ENCODE results near the gene LRRC18. TPM values are rescaled to one million over a fixed set of nuclear protein-coding genes. Genes with fewer than 3 reads are reported as not detected.

LRRC18 gene
- polyA plus RNA-seq, 1 of the 3 experiments (the other 2 are of a cell fraction) = not detected

DNA sequence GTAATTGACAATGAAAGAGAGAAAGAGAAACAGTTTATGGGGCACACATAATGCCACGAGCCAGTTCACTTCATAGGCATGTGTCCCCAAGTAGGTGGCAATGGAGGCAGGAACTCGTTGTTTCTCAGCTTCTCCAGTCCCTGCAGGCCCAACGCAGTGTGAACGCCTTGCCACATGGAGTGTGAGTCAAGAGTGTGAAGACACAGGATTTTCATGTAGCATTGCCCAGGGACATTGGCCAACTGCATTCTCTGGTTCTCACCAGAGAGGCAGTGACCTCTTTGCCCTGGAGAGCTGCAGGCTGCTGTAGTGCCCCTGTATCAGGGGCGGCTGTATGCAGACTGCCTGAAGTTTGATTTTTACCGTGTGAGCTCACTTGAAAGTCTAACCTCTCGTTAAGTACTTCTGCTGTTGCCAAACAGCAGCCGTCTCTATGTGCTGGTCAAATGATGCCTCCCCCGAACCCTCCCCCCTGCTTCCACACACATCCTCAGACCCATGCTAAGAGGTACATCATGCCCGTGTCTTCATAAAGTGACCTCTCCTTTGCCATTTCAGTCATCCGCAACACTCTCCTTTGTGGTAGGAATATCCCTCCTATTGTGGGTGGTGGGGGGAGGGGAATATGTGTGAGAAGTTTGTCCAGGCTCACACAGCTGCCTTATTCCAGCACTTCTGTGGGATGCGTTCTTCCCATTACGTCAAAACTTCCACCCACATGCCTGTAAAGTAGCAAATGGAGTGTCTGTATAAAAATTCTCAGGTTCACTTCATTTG, 12.7 kb downstream of the LRRC18 start:
- H3K27ac ChIP-seq (ENCODE audit: low read depth in 2 of 2, low read length in 1 of 2) = no peak overlapping the region
- no peaks in the 10 kb centered on the region for H3K9me2 ChIP-seq
- no peaks in the 10 kb centered on the region for H4K20me1 ChIP-seq (ENCODE audit: insufficient read depth)
- no peak overlapping the region for H3K4me2 ChIP-seq
- H3K27me3 ChIP-seq (ENCODE audit: insufficient read depth) = no peaks in the 10 kb centered on the region
- H3K4me3 ChIP-seq (ENCODE audit: low read depth in 2 of 2, low read length in 1 of 2) = no peak overlapping the region
- TF ChIP-seq FOXM1 (IDR thresholded peaks at IDR 0.05; ENCODE audit: low read depth) (no peak), MEF2A (IDR thresholded peaks at IDR 0.05; ENCODE audit: borderline replicate concordance, low read depth) (no peak)
- 49% methylated on average over 12 of the region's 13 CpGs for WGBS (ENCODE audit: low lambda C conversion rate)
- H3K79me2 ChIP-seq (ENCODE audit: insufficient read depth) = no peaks in the 10 kb centered on the region
- CTCF ChIA-PET = interaction anchor here (1.2 to 1.8 kb wide), 2 partner anchors 42 to 563 kb away, joined by 3 to 5 read pairs; no protein-coding TSS in a partner anchor
- no peaks in the 10 kb centered on the region for H3K36me3 ChIP-seq (replicated peaks in 1 of 2; ENCODE audit: control insufficient read depth in 1 of 2, insufficient read depth in 2 of 2, low read length in 1 of 2)
- H3F3A ChIP-seq (replicated peaks; ENCODE audit: insufficient read depth) = no peaks in the 10 kb centered on the region
- no peaks in the 10 kb centered on the region for H3K9me3 ChIP-seq
- no peak for DNase-seq
- H3K9ac ChIP-seq = no peak overlapping the region
- H3K4me1 ChIP-seq (ENCODE audit: control insufficient read depth in 1 of 2, insufficient read depth in 2 of 2, low read depth in 1 of 2, low read length in 1 of 2) = peaks cover 0 to 2% of the 10 kb centered on the region in 2 experiments; a peak in 1 of 4 replicates
- POLR2A ChIA-PET = interaction anchor here (1.4 kb wide), 1 partner anchor 25 kb away, joined by 3 read pairs; no protein-coding TSS in a partner anchor
- H2AFZ ChIP-seq (ENCODE audit: low read depth) = no peak overlapping the region

DNA sequence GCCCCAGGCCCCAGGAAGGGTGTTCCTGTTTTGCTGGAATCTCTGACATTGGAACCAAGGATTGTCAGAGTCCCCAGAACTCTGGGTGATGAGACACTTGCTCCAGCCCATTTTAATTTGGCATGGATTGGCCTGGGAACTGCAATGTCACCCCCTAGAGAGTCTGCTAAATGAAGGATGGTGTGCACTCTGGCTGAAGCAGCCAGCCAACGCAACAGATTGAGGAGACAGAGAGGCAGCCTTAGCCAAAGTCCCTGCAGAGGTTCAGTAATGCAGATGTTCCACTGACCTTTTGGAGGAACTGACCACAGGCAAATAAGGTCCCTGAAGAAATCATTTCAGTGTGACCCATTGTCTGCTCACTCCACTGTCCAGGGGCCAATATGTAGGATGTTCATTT, 13.4 kb downstream of the LRRC18 start:
- no peaks in the 10 kb centered on the region for H3K36me3 ChIP-seq (replicated peaks in 1 of 2; ENCODE audit: control insufficient read depth in 1 of 2, insufficient read depth in 2 of 2, low read length in 1 of 2)
- no peak for DNase-seq
- WGBS (ENCODE audit: low lambda C conversion rate) = 43% methylated on average over 1 of the region's 1 CpG

More for the DNA sequence above, 13.4 kb downstream of the LRRC18 start:
- no peaks in the 10 kb centered on the region for H3F3A ChIP-seq (replicated peaks; ENCODE audit: insufficient read depth)
- no peak overlapping the region for H3K9ac ChIP-seq
- H3K79me2 ChIP-seq (ENCODE audit: insufficient read depth) = no peaks in the 10 kb centered on the region
- no peaks in the 10 kb centered on the region for H3K27me3 ChIP-seq (ENCODE audit: insufficient read depth)
- no peaks in the 10 kb centered on the region for H3K9me3 ChIP-seq
- H3K4me3 ChIP-seq (ENCODE audit: low read depth in 2 of 2, low read length in 1 of 2) = no peak overlapping the region
- H3K27ac ChIP-seq (ENCODE audit: low read depth in 2 of 2, low read length in 1 of 2) = no peak overlapping the region
- ChIA-PET POLR2A (no interaction called here), CTCF (interaction anchor here (1.2 to 1.8 kb wide), 2 partner anchors 41 to 563 kb away, joined by 3 to 5 read pairs; no protein-coding TSS in a partner anchor)
- no peaks in the 10 kb centered on the region for H3K9me2 ChIP-seq
- no peak overlapping the region for H2AFZ ChIP-seq (ENCODE audit: low read depth)
- H3K4me2 ChIP-seq = no peak overlapping the region
- TF ChIP-seq EP300 (IDR thresholded peaks at IDR 0.05; ENCODE audit: borderline replicate concordance in 1 of 2, low read depth in 1 of 2, low read length in 1 of 2) (no peak), RCOR1 (IDR thresholded peaks at IDR 0.05; ENCODE audit: low read length) (no peak), RFX5 (IDR thresholded peaks at IDR 0.05; ENCODE audit: low read length) (no peak), JUND (IDR thresholded peaks at IDR 0.05) (no peak), GABPA (IDR thresholded peaks at IDR 0.05; ENCODE audit: low read depth) (no peak), EZH2phosphoT487 (IDR thresholded peaks at IDR 0.05; ENCODE audit: borderline replicate concordance, low read depth) (no peak), RXRA (IDR thresholded peaks at IDR 0.05; ENCODE audit: borderline replicate concordance, low read depth) (no peak), FOSL2 (IDR thresholded peaks at IDR 0.05; ENCODE audit: borderline replicate concordance, low read depth) (no peak), ELF1 (IDR thresholded peaks at IDR 0.05) (no peak)
- TF ChIP-seq, protein P1, sequence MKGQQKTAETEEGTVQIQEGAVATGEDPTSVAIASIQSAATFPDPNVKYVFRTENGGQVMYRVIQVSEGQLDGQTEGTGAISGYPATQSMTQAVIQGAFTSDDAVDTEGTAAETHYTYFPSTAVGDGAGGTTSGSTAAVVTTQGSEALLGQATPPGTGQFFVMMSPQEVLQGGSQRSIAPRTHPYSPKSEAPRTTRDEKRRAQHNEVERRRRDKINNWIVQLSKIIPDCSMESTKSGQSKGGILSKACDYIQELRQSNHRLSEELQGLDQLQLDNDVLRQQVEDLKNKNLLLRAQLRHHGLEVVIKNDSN (IDR thresholded peaks at IDR 0.05; ENCODE audit: borderline replicate concordance, low read depth) = no peak
- TF ChIP-seq, protein P2, sequence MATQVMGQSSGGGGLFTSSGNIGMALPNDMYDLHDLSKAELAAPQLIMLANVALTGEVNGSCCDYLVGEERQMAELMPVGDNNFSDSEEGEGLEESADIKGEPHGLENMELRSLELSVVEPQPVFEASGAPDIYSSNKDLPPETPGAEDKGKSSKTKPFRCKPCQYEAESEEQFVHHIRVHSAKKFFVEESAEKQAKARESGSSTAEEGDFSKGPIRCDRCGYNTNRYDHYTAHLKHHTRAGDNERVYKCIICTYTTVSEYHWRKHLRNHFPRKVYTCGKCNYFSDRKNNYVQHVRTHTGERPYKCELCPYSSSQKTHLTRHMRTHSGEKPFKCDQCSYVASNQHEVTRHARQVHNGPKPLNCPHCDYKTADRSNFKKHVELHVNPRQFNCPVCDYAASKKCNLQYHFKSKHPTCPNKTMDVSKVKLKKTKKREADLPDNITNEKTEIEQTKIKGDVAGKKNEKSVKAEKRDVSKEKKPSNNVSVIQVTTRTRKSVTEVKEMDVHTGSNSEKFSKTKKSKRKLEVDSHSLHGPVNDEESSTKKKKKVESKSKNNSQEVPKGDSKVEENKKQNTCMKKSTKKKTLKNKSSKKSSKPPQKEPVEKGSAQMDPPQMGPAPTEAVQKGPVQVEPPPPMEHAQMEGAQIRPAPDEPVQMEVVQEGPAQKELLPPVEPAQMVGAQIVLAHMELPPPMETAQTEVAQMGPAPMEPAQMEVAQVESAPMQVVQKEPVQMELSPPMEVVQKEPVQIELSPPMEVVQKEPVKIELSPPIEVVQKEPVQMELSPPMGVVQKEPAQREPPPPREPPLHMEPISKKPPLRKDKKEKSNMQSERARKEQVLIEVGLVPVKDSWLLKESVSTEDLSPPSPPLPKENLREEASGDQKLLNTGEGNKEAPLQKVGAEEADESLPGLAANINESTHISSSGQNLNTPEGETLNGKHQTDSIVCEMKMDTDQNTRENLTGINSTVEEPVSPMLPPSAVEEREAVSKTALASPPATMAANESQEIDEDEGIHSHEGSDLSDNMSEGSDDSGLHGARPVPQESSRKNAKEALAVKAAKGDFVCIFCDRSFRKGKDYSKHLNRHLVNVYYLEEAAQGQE (IDR thresholded peaks at IDR 0.05; ENCODE audit: low read depth, low read length) = no peak
- peaks cover 0 to 2% of the 10 kb centered on the region in 2 experiments; a peak in 1 of 4 replicates for H3K4me1 ChIP-seq (ENCODE audit: control insufficient read depth in 1 of 2, insufficient read depth in 2 of 2, low read depth in 1 of 2, low read length in 1 of 2)
- no peaks in the 10 kb centered on the region for H4K20me1 ChIP-seq (ENCODE audit: insufficient read depth)

Measured in SK-N-SH (cell line).